Skin epidermis (tissue), 12 donors: Measurements from ENCODE around the gene CFAP20DC.
"Not testable (repeated sequence)": the region's sequence is repeated elsewhere in the genome, so short reads cannot be mapped to it uniquely, and the experiment has no call there.

Experiments used
- H3K27ac ChIP-seq, 21 experiments: fragments of 200-600 bp; sonication (generic) in 11 of 21; one replicate each; pipeline ENCODE4 v1.5.0; 2020; ENCODE audit warnings: mild to moderate bottlenecking in 3 of 21, inconsistent platforms in 2 of 21, moderate library complexity in 2 of 21
- H3K4me3 ChIP-seq, 7 experiments: fragments of 200-600 bp; sonication (generic) in 2 of 7; one replicate each; pipeline ENCODE4 v1.5.0; 2020; ENCODE audit warnings: inconsistent platforms in 2 of 7, mild to moderate bottlenecking in 2 of 7, moderate library complexity in 1 of 7

Gene CFAP20DC

GRCh38 chr3:58837141-58837843 lies 212.5 kb downstream of the CFAP20DC start:
- Histone ChIP-seq H3K4me3 (no peak overlapping the region), H3K27ac (no peak overlapping the region)

GRCh38 chr3:58835086-58835485 lies 214.7 kb downstream of the CFAP20DC start:
- no peak overlapping the region for H3K27ac ChIP-seq
- H3K4me3 ChIP-seq = no peak overlapping the region

GRCh38 chr3:58833491-58833890 lies 216.3 kb downstream of the CFAP20DC start:
- Histone ChIP-seq H3K4me3 (no peak overlapping the region), H3K27ac (no peak overlapping the region)

- H3K27ac ChIP-seq = no peak overlapping the region
- H3K4me3 ChIP-seq = no peak overlapping the region
Observed at GRCh38 chr3:58829321-58830000, 220.4 kb downstream of the CFAP20DC start.

GRCh38 chr3:58824777-58825176 lies 225.0 kb downstream of the CFAP20DC start:
- Histone ChIP-seq H3K27ac (no peak overlapping the region), H3K4me3 (no peak overlapping the region)

- H3K4me3 ChIP-seq = no peak overlapping the region
- no peak overlapping the region for H3K27ac ChIP-seq
Observed at GRCh38 chr3:58824285-58824684, 225.5 kb downstream of the CFAP20DC start.

GRCh38 chr3:58806551-58807244 lies 243.1 kb downstream of the CFAP20DC start:
- not testable (repeated sequence) for H3K4me3 ChIP-seq, H3K27ac ChIP-seq

- no peak overlapping the region for H3K4me3 ChIP-seq
- no peak overlapping the region for H3K27ac ChIP-seq
Observed at GRCh38 chr3:58804914-58805313, 244.9 kb downstream of the CFAP20DC start.

GRCh38 chr3:58801541-58801940 lies 248.3 kb downstream of the CFAP20DC start:
- Histone ChIP-seq H3K4me3 (no peak overlapping the region), H3K27ac (no peak overlapping the region)

- no peak overlapping the region for H3K4me3 ChIP-seq
- H3K27ac ChIP-seq = no peak overlapping the region
Observed at GRCh38 chr3:58800940-58801339, 248.9 kb downstream of the CFAP20DC start.

- Histone ChIP-seq H3K27ac (no peak overlapping the region), H3K4me3 (no peak overlapping the region)
Observed at GRCh38 chr3:58800032-58800431, 249.8 kb downstream of the CFAP20DC start.

- no peak overlapping the region for H3K27ac ChIP-seq
- no peak overlapping the region for H3K4me3 ChIP-seq
Observed at GRCh38 chr3:58799271-58799670, 250.6 kb downstream of the CFAP20DC start.

- Histone ChIP-seq H3K4me3 (no peak overlapping the region), H3K27ac (no peak overlapping the region)
Observed at GRCh38 chr3:58798312-58798711, 251.5 kb downstream of the CFAP20DC start.

GRCh38 chr3:58794750-58795149 lies 255.1 kb downstream of the CFAP20DC start:
- H3K27ac ChIP-seq = no peak overlapping the region
- no peak overlapping the region for H3K4me3 ChIP-seq

GRCh38 chr3:58793938-58794337 lies 255.9 kb downstream of the CFAP20DC start:
- Histone ChIP-seq H3K4me3 (no peak overlapping the region), H3K27ac (no peak overlapping the region)

- no peak overlapping the region for H3K27ac ChIP-seq
- H3K4me3 ChIP-seq = no peak overlapping the region
Observed at GRCh38 chr3:58792921-58793451, 256.8 kb downstream of the CFAP20DC start.

- H3K27ac ChIP-seq = no peak overlapping the region
- H3K4me3 ChIP-seq = no peak overlapping the region
Observed at GRCh38 chr3:58789385-58789784, 260.4 kb downstream of the CFAP20DC start.

- Histone ChIP-seq H3K27ac (no peak overlapping the region), H3K4me3 (no peak overlapping the region)
Observed at GRCh38 chr3:58784888-58785287, 264.9 kb downstream of the CFAP20DC start.

GRCh38 chr3:58784425-58784824 lies 265.4 kb downstream of the CFAP20DC start:
- Histone ChIP-seq H3K4me3 (no peak overlapping the region), H3K27ac (no peak overlapping the region)

- Histone ChIP-seq H3K27ac (no peak overlapping the region), H3K4me3 (no peak overlapping the region)
Observed at GRCh38 chr3:58783845-58784244, 266.0 kb downstream of the CFAP20DC start.

- Histone ChIP-seq H3K4me3 (no peak overlapping the region), H3K27ac (no peak overlapping the region)
Observed at GRCh38 chr3:58779934-58780333, 269.9 kb downstream of the CFAP20DC start.
